ENCODE measurements around the gene PPM1L.

Gene PPM1L

DNA sequence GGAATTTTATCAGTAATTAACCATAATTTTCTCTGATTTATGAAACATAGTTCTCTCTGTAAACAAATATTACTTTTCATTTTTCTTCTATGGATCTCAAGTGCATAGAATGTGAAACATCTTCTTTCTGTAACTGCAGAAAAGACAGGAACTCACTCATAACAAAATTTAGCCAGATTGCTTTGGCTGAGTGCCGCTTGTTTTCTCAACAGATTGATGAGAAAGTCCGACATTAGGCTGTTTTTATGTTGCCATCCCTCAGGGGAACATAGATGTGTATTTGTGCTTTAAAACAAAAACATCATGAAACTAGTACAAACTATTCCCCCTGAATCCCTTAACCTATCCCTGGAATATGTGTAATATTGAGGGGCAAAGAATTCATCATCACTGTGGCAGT lies 194.9 kb downstream of the PPM1L start:
- no peaks in the 10 kb centered on the region for H3K9me2 ChIP-seq (replicated peaks; ENCODE audit: insufficient read depth, low read length)
- no peaks in the 10 kb centered on the region for H3K36me3 ChIP-seq (replicated peaks; ENCODE audit: insufficient read depth, low read length)
- H3K27ac ChIP-seq (ENCODE audit: low read length): no peak overlapping the region
- TF ChIP-seq CTCF (IDR thresholded peaks at IDR 0.05; ENCODE audit: low read length) (no peak), EZH2 (optimal IDR thresholded peaks at IDR 0.05; ENCODE audit: low read depth, low read length) (no peak)
- H3K4me3 ChIP-seq (ENCODE audit: low read length): no peak overlapping the region
- no peaks in the 10 kb centered on the region for H3K4me1 ChIP-seq (ENCODE audit: low read length)
- H3K9me3 ChIP-seq (replicated peaks; ENCODE audit: insufficient read depth, low read length): no peaks in the 10 kb centered on the region
- H3K27me3 ChIP-seq (replicated peaks; ENCODE audit: insufficient read depth, low read length): no peaks in the 10 kb centered on the region
- H3K9ac ChIP-seq (ENCODE audit: low read length): no peak overlapping the region
- no peak for DNase-seq
- H3K79me2 ChIP-seq (ENCODE audit: low read length): no peaks in the 10 kb centered on the region
- H3F3A ChIP-seq (ENCODE audit: insufficient read depth, low read length): no peaks in the 10 kb centered on the region
- no peak overlapping the region for H3K4me2 ChIP-seq (ENCODE audit: low read depth, low read length)
- no peaks in the 10 kb centered on the region for H4K20me1 ChIP-seq (ENCODE audit: insufficient read depth, low read length)
- no peak overlapping the region for H2AFZ ChIP-seq (ENCODE audit: low read length)

- TF ChIP-seq EZH2 (optimal IDR thresholded peaks at IDR 0.05; ENCODE audit: low read depth, low read length): no peak
- TF ChIP-seq CTCF (IDR thresholded peaks at IDR 0.05; ENCODE audit: low read length): no peak
- TF ChIP-seq EZH2phosphoT487 (IDR thresholded peaks at IDR 0.05; ENCODE audit: low read length): no peak
- Histone ChIP-seq H3K79me2 (ENCODE audit: low read length) (no peaks in the 10 kb centered on the region), H2AFZ (ENCODE audit: low read length) (no peak overlapping the region)
These were observed 195.8 kb downstream of the PPM1L start for GRCh38 chr3:160951642-160952487.

GRCh38 chr3:160953686-160954085 lies 197.7 kb downstream of the PPM1L start:
- H3K4me3 ChIP-seq (ENCODE audit: low read length): no peak overlapping the region
- H3K27ac ChIP-seq (ENCODE audit: low read length): no peak overlapping the region
- no peaks in the 10 kb centered on the region for H3K4me1 ChIP-seq (ENCODE audit: low read length)
- no peak overlapping the region for H3K9ac ChIP-seq (ENCODE audit: low read length)
- no peaks in the 10 kb centered on the region for H3K27me3 ChIP-seq (replicated peaks; ENCODE audit: insufficient read depth, low read length)
- H3K36me3 ChIP-seq (replicated peaks; ENCODE audit: insufficient read depth, low read length): no peaks in the 10 kb centered on the region
- no peaks in the 10 kb centered on the region for H3K79me2 ChIP-seq (ENCODE audit: low read length)
- H3K9me2 ChIP-seq (replicated peaks; ENCODE audit: insufficient read depth, low read length): no peaks in the 10 kb centered on the region
- H2AFZ ChIP-seq (ENCODE audit: low read length): no peak overlapping the region
- H3K9me3 ChIP-seq (replicated peaks; ENCODE audit: insufficient read depth, low read length): no peaks in the 10 kb centered on the region
- no peaks in the 10 kb centered on the region for H3F3A ChIP-seq (ENCODE audit: insufficient read depth, low read length)
- no peak overlapping the region for H3K4me2 ChIP-seq (ENCODE audit: low read depth, low read length)
- TF ChIP-seq EZH2 (optimal IDR thresholded peaks at IDR 0.05; ENCODE audit: low read depth, low read length) (no peak), EZH2phosphoT487 (IDR thresholded peaks at IDR 0.05; ENCODE audit: low read length) (no peak), CTCF (IDR thresholded peaks at IDR 0.05; ENCODE audit: low read length) (no peak)
- H4K20me1 ChIP-seq (ENCODE audit: insufficient read depth, low read length): no peaks in the 10 kb centered on the region
- DNase-seq: no peak

More at GRCh38 chr3:160951642-160952487, 195.8 kb downstream of the PPM1L start:
- H3K4me3 ChIP-seq (ENCODE audit: low read length): no peak overlapping the region
- H3K27ac ChIP-seq (ENCODE audit: low read length): no peak overlapping the region
- H3F3A ChIP-seq (ENCODE audit: insufficient read depth, low read length): no peaks in the 10 kb centered on the region
- H3K4me2 ChIP-seq (ENCODE audit: low read depth, low read length): no peak overlapping the region
- no peaks in the 10 kb centered on the region for H3K4me1 ChIP-seq (ENCODE audit: low read length)
- no peaks in the 10 kb centered on the region for H4K20me1 ChIP-seq (ENCODE audit: insufficient read depth, low read length)
- H3K9me2 ChIP-seq (replicated peaks; ENCODE audit: insufficient read depth, low read length): no peaks in the 10 kb centered on the region
- H3K9me3 ChIP-seq (replicated peaks; ENCODE audit: insufficient read depth, low read length): no peaks in the 10 kb centered on the region
- DNase-seq: no peak
- H3K36me3 ChIP-seq (replicated peaks; ENCODE audit: insufficient read depth, low read length): no peaks in the 10 kb centered on the region
- no peaks in the 10 kb centered on the region for H3K27me3 ChIP-seq (replicated peaks; ENCODE audit: insufficient read depth, low read length)
- no peak overlapping the region for H3K9ac ChIP-seq (ENCODE audit: low read length)
